Activated effector memory CD4-positive, alpha-beta T cell treated with Interleukin-2 at 50 U/mL for 16 hours (primary cell): ENCODE results near the gene PBX2.
"Not testable (repeated sequence)": the region's sequence is repeated elsewhere in the genome, so short reads cannot be mapped to it uniquely, and the experiment has no call there.

Experiments used
- DNase-seq: peaks from one replicate; pipeline ENCODE4 v3.0.0-alpha.2; 2020

The PBX2 gene

GRCh38 chr6:32190054-32190851, at the start of gene PBX2:
Gene PBX2 (minus strand): TSS chr6:32190202. CDS start chr6:32189915, 287 bp downstream.
- DNase-seq, result peak; percentile 77

- DNase-seq, result no peak
Measured at GRCh38 chr6:32239462-32239861, 49.5 kb upstream of the PBX2 start.

DNA sequence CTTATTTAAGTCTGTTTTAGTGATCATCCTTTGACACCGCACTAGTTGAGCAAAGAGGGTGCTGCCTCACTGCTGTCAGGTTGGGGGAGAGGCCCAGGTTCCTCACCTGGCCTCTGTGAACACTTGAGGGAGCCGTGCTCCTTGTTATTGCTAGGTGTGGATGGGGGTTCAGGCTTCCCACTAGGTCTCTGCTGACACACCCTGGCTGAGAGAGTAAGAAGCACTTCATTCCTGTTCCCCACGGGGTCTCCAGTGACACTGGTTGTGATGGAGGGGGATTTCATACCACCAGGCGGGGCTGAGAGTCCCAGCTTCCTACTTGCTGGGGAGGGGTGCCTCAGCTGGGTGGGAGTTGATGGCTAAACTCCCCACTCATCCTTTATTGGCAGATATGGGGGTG, 44.9 kb upstream of the PBX2 start:
- no peak for DNase-seq

GRCh38 chr6:32226434-32226833, 36.4 kb upstream of the PBX2 start:
- DNase-seq, result no peak

DNA sequence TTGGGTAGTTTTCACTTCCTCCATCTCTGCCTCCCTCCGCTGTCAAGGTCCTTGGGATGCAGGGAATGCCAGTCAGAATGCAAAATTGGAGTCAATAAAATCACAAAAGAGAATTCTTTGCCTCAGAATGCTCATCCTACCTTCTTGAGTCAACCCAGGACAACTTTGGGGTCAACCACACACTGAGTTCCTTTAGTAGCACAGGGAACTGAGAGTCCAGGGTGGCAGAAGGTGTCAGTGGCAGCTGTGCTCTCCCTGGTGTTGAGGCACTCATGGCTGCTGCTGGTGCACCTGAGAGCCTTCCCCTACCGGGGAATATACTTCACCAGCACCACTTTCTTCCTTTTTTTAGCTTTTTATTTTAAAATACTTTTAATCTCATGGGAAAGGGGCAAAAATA, 34.7 kb upstream of the PBX2 start:
- no peak for DNase-seq

- DNase-seq, result no peak
Measured at GRCh38 chr6:32223258-32224235, 33.5 kb upstream of the PBX2 start, which contains the start of gene NOTCH4. Gene NOTCH4 (minus strand): TSS chr6:32224067. CDS start chr6:32223928, 139 bp downstream.

GRCh38 chr6:32222333-32223230, 32.6 kb upstream of the PBX2 start:
- DNase-seq, result no peak

DNA sequence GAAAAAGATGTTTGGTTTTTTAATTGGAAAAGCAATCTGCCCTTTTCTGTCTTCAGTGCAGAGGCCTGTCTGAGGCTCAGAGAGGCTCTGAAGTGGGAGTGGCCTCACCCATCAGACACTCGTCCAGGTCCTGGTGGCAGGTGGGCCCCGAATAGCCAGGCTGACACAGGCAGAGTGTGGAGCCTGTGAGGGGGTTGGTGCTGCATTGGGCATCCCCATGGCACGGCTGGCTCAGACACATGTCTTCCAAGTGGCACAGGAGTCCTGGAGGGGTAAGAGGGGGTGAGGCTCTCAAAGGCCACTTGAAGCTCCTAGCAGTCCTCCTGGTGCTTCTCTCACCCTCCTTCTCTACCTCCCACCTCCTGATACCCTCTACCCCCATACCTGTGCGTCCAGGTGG, 30.0 kb upstream of the PBX2 start:
- DNase-seq, result no peak

DNA sequence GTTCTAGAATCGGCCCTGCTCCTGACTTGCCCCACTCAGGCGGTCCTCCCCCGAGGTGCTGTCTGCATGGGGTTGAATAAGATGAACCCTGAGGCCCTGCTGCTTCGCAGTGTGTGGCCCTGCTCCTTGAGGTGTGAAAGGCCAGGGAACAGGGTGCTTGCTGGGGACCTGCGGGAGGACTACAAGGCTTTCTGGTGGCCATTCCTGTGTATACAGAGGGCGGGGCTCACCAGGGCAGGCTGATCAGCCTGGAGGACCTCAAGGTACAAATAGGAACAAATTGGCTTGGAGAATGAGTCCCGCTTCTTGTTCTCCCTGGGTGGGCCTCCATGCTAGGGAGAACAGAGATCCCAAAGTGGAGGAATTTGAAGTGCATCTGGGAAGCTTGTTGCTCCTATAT, 28.2 kb upstream of the PBX2 start:
- no peak for DNase-seq

- DNase-seq, result no peak
Measured at GRCh38 chr6:32216998-32217397, 27.0 kb upstream of the PBX2 start.

GRCh38 chr6:32216285-32216684, 26.3 kb upstream of the PBX2 start:
- DNase-seq, result no peak

DNA sequence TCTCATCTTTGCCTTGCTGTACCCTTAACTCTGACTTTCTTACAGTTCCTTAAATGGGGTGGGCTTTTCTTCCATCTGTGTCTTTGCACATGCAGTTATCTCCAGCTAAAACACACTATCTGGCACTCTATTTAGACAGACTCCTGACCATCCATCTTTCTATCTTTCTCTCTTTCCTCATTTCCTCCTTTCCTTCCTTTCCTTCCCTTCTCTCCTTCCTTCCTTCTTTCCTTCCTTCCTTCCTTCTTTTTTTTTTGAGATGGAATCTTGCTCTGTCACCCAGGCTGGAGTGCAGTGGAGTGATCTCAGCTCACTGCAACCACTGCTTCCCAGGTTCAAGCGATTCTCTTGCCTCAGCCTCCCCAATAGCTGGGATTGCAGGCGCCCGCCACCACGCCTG, 25.6 kb upstream of the PBX2 start:
- DNase-seq, result no peak

DNA sequence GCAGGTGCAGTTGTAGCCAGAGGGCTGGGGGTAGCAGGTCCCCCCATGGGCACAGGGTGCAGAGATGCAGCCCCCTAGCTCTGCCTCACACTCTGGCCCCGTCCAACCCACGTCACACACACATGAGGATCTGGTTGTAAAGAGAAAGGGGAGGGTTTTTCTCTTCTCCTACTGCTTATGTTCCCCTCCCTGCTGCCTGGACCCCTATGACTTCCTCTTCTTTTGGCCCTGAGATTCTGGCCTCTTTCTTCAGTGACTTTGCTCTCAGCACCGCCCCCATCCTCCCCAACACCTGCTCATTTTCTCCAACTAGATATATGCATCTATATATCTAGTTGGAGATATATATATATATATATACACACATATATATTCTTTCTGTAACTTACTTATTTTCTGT, 24.1 kb upstream of the PBX2 start:
- DNase-seq, result no peak

DNA sequence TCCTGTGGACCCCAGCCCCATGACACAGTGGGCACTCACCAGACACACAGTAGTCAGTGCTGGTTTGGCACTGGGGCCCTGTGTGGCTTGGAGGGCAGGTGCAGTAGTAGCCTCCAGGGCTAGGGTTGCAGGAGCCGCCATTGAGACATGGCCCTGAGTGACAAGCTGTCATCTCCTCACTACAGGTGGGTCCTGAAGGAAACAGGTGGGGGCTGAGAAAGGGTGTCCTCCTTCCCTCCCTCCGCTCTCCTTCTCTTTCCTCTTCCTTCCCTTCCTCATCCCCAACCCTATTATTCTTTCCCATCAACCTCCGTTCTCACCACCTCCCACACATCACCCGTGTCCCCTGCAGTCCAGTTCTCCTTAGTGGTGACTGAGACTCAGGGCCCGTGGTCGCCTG, 23.6 kb upstream of the PBX2 start:
- DNase-seq, result no peak

DNA sequence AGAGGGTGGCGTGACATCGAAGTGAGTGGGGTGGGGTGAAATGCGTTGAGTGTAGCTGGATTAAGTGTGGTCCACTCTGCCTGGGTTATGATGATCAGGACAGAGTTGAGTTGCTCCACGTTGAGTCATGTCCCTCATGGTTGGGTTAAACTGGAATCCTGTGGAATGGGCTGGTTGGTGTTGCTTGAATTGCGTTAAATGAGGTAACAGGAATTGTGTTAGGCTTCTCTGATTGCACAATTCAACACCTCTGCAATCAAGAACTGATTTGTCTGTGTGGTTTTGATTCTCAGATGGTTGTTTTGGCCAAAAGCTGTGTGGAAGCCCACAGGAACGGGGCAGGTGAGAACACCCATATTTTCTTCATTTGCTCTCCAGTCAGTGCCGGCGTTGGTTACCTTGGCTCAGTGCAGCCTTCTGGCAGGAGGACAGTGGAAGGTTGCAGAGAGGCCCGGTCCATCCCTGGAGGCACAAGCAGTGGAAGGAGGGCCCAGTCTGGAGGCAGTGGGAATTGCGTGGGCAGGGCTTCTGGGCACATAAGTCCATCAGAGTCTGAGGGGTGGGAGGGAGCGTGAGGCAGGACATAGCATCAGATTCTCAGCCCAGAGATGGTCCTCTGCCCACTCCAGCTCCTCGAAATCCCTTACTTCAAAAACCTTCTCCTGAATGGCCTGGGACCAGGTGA, 22.2 kb upstream of the PBX2 start:
- DNase-seq, result no peak

- DNase-seq, result not testable (repeated sequence)
Measured at GRCh38 chr6:32211432-32211831, 21.4 kb upstream of the PBX2 start.

DNA sequence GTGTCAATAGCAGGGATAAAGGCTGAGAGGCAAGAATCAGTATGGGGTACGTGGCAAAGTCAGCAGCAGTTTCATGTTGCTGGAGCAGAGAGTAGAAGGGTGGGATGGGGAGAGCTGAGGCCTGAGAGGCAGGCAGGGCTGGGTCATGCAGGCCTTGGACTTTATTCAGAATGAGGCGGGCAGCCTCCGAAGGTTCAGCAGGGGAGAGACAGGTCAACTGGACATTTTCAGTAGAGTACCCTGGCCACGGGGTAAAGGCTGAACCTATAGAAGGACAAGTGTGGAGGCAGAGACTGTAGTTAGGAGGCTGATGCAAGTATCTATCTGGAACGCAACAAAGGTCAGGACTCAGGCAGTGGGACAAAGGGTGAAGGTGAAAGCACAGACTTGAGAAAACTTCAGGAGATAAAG, 20.2 kb upstream of the PBX2 start:
- no peak for DNase-seq

- no peak for DNase-seq
Measured at GRCh38 chr6:32208996-32209395, 19.0 kb upstream of the PBX2 start.

DNA sequence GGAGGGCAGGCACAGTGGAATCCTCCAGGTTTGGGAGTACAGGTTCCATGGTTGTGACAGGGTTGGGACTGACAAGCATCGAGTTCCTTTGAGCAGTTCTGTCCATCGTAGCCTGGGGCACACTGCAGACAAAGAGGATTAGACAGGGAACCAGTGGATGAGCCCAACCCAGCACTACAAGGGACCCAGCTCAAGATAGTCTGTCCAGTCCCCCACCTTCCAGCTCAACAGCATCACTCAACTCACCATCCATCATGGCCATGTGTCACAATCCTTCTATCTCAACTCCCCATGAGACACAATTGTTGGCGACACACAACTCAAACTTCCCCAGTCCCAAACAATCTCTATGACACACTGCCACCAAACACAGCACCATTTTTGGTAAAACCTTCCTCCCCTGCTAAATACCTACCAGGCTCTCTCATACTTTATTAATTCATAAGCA, 14.3 kb upstream of the PBX2 start:
- no peak for DNase-seq

DNA sequence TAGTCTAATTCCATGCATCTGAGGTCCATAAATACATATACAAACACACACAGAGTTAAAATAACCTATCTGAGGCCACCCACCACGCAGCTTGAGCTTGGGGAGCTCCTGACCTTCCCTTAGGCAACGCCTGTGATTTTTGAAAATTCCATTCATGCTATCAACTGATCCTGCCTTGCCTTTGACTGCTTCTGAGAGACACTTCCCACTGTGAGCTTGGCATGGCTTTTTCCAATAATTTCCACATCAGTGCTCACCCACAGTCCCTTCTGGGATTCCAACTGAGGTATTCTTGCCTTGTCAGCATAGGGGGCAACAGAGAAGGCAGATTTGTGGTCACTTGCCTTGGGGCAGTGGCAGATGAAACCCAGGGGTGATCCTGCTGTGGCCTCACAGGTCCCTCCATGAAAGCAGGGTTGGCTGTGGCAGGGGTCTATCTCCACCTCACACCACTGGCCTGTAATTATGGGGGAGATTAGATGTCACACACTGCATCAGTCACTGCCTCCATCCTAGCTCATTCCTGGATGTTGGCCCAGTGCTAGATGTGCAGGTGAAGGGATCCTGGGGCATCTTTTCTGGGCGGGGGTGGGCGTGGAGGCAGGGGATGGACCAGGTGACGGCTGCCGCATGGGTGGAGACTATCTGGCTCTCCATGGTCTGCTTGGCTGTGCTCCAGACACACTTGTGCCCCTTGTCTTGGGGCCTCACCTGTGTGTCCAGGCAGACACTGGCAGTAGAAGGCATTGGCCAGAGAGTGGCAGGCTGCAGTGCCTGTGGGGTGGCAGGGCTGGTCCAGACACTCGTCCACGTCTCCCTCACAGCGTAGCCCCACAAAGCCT, 13.6 kb upstream of the PBX2 start:
- DNase-seq, result no peak

GRCh38 chr6:32202186-32202585, 12.2 kb upstream of the PBX2 start:
- DNase-seq, result no peak
